Posterior vena cava (tissue), 2 donors: Measurements from ENCODE around the gene CCDC92. TPM values are rescaled to one million over a fixed set of nuclear protein-coding genes. Genes with fewer than 3 reads are reported as not detected.
"Not testable (repeated sequence)": the region's sequence is repeated elsewhere in the genome, so short reads cannot be mapped to it uniquely, and the experiment has no call there.

Source experiments
- DNase-seq: peaks from one replicate; pipeline ENCODE4 v3.0.0-alpha.2; 2020; ENCODE audit warnings: low spot score
- intact Hi-C, 2 donors: fragments of 100-400 bp; cut with DNase I; formaldehyde crosslinking; loops; one replicate each; pipeline versions ENCODE4 v1.14.1 to v1.14.2; 2022 to 2023
- total RNA-seq, 2 donors: library from RNA; stranded (reverse); fragmentation: NEBNext Ultra II Directional; extraction: Animal tissue kit (Norgen Biotek cat#: 25700); gene quantifications; one replicate each; pipeline ENCODE4 v1.2.1, GENCODE V29; 2021
- donor health status: DM: yes; HTN: yes; CAD: no.
- donor health status: DM: yes; HTN: yes; CAD: no.

Gene CCDC92
- total RNA-seq, 2 donors from 2014 or later = 37.4 to 52.3 TPM

- intact Hi-C loops = no loop called here
Measured at GRCh38 chr12:123923927-123924326, 48.7 kb downstream of the CCDC92 start.

GRCh38 chr12:123923038-123923437 lies 49.6 kb downstream of the CCDC92 start:
- no peak for DNase-seq
- intact Hi-C loops = no loop called here

More at GRCh38 chr12:123923927-123924326, 48.7 kb downstream of the CCDC92 start:
- DNase-seq = no peak

- no peak for DNase-seq
- intact Hi-C loops = no loop called here
Measured at GRCh38 chr12:123919980-123920360, 52.7 kb downstream of the CCDC92 start.

DNA sequence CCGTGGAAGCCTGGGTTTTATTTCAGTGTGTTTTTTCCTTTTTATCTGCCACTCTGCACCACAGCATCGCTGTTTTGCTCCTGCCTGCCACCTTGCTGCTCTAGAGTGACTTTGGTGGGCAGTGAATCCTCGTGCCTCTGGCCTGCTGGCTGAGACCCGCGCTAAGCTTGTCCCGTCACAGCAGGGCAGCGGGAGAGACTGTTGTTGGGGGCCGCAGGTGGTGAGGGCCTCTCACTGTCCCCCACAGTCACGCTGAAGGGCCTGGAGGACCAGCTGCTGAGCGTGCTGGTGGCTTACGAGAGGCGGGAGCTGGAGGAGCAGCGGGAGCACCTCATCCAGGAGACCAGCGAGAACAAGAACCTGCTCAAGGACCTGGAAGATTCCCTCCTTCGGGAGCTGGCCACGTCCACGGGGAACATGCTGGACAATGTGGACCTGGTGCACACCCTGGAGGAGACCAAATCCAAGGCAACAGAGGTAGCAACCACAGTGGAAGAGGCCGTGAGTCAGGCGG lies 55.2 kb downstream of the CCDC92 start:
- intact Hi-C loops = no loop called here
- DNase-seq = peak; percentile 34

DNA sequence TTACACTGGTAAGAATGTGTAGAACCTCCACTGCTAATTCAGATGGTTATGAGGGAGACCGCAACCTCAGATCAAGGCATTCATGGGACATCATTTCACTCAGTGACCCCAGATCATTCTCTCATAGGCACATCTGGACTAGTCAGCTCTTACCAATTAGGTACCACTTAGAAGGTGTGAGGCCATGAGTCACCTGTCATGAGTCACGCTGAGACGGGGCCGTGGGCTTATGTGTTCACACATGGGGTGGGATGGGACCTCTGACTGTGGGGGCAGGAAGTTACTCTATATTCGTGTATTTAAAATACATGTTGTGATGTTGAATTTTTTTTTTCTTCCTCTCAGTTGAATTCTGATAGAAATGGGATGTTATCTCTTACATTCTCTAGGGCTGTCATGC lies 55.9 kb downstream of the CCDC92 start:
- intact Hi-C loops = no loop called here
- DNase-seq = peak; percentile 40

DNA sequence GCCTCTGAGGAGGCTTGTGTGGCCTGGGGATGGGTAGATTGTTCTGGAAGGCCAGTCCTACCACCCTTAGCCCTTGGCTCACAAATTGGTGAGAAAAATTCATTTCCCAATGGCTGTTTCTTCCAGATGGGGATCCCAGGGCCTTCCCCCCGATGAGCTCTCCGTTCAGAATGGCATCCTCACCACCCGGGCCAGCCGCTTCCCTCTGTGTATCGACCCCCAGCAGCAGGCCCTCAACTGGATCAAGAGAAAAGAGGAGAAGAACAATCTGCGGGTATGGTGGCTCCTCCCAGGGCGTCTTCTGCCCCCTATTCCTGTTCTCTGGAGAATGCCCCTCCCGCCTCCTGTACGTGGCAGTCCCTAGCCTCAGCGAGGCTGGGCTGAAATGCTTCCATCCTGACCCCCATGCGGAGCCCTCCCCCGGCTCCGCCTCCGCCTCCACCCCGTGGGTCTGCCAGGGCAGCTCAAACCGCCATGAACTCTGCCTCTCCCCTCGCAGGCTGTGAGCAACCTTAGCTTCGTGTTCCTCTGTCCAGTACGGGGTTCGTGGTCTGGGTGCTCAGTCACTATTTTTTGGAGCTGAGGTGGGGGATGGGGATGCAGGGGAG lies 57.8 kb downstream of the CCDC92 start:
- intact Hi-C loops = no loop called here
- no peak for DNase-seq

GRCh38 chr12:123912415-123913380 lies 59.9 kb downstream of the CCDC92 start:
- intact Hi-C loops = no loop called here
- DNase-seq = no peak

DNA sequence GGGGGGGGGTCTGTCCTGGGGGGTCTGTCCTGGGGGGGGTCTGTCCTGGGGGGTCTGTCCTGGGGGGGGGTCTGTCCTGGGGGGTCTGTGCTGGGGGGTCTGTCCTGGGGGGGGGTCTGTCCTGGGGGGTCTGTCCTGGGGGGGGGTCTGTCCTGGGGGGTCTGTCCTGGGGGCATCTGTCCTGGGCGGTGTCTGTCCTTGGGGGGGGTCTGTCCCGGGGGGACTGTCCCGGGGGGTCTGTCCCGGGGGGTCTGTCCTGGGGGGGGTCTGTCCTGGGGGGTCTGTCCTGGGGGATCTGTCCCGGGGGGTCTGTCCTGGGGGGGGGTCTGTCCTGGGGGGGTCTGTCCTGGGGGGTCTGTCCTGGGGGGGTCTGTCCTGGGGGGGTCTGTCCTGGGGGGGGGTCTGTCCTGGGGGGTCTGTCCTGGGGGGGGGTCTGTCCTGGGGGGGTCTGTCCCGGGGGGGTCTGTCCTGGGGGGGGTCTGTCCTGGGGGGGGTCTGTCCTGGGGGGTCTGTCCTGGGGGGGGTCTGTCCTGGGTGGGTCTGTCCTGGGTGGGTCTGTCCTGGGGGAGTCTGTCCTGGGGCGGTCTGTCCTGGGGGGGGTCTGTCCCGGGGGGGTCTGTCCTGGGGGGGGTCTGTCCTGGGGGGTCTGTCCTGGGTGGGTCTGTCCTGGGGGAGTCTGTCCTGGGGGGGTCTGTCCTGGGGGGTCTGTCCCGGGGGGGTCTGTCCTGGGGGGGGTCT lies 60.8 kb downstream of the CCDC92 start:
- intact Hi-C loops, DNase-seq: not testable (repeated sequence)

- no peak for DNase-seq
- intact Hi-C loops = no loop called here
Measured at GRCh38 chr12:123910761-123911193, 61.9 kb downstream of the CCDC92 start.

GRCh38 chr12:123910057-123910456 lies 62.6 kb downstream of the CCDC92 start:
- no peak for DNase-seq
- intact Hi-C loops = no loop called here

DNA sequence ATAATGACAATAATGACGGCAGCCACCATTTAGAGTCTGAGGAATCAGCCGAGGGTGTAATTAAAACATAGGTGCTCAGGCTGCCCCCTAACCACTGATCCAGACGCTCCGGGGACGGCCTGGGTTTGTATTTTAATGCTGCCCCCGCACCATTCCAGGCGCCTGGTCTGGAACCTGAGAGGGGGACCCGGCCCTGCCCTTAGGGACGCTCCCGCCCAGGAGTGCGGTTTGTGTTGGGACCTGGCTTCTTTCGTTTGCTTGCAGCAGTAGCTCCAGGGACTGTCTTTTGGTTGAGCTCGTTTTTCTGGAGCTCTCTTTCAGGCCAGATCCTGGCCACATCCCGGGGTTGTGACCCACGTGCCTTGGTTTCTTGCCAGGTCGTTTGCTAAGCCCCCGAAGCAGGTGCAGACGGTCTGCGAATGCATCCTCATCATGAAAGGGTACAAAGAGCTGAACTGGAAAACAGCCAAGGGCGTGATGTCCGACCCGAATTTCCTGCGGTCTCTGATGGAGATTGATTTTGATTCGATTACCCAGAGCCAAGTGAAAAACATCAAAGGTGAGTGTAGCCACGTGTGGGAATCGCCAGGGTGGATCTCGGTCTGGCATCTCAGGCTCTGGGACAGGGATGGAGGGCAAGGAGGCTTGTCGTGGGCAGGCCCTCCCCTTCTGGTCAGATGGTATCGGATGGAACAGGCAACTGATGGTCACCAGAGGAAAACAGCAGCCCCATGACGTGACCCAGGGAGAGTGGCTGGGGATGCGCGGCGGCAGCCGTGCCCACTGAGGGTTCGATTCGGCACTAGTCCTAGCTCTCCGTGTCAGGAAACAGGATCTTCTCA lies 63.5 kb downstream of the CCDC92 start:
- intact Hi-C loops = loop anchor here in 1 of 2 donors (5.0 kb wide), 1 partner anchor 58 kb away; no protein-coding TSS in a partner anchor
- no peak for DNase-seq

GRCh38 chr12:123907726-123908476 lies 64.7 kb downstream of the CCDC92 start:
- intact Hi-C loops = loop anchor here in 1 of 2 donors (5.0 kb wide), 1 partner anchor 59 kb away; no protein-coding TSS in a partner anchor
- DNase-seq = no peak

DNA sequence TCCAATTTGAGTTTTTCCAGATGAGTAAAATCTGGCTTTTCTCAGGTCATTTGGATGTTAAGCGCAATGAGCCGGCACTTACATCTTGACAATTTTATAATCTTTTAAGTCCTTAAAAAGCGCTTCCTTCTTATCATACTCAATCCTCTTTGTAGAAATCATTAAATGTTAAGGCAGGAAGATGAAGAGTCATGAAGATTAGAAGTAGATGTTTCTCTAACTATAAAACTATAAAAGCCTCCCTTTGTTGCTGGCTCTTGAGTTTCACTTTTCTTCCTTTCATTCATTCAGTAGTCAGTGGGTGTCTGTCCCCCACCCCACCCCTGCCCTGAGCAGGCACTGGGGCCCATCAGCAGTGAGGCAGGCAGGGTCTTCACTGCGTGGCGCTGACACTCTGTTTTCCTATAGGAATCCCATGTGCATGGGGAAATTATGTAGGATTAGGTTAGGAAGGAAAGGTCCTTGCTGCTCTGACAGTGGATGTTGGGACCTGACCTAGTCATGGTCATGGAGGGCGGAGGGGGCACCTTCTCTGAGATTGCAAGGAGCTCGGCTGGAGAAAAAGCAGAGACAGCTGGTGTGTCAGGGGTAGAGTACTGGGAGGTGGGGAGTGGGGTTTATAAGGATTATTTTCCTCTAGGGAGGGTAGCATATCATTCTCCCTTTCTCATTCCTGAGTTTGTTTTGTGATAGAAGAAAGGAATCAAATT lies 65.8 kb downstream of the CCDC92 start:
- intact Hi-C loops = loop anchor here in 1 of 2 donors (5.0 kb wide), 1 partner anchor 60 kb away; no protein-coding TSS in a partner anchor
- no peak for DNase-seq

- DNase-seq = no peak
- intact Hi-C loops = loop anchor here in 1 of 2 donors (5.0 kb wide), 1 partner anchor 62 kb away; no protein-coding TSS in a partner anchor
Measured at GRCh38 chr12:123905319-123905925, 67.2 kb downstream of the CCDC92 start.

DNA sequence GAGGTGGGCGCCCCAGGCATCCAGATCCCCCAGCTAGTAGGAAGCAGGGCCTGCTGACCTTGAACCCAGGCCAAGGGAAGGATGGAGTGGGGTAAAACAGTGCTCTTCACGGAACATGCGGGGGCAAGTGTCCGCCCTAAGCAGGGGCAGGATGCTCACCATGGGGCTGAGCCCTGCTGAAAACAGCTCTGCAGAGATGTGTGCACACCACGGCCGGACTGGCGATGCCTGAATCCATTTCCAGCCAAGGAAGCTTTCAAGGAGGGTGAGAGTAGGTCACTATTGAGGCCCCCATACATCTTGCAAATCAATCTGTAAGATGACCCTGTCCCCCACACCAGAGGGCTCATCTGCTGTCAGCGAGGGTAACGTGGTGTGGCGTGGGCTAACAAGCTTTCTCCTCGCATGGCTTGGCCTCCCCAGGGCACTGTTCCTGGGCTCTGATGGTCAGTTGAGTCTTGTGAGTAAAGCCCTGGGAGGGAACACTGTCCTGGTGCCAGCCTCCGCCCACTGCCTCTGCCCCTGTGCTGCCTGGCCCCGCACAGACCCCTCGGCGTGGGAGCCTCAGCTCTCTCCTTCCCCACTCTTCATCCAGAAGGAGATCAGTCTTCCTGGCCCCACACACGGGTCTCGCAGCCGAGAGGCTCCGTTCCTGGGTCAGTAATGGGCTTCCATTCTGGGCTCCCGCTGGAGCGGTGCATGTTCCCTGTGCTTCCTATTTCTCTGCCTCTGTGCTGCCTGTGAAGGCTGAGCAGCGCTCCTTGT lies 69.1 kb downstream of the CCDC92 start:
- intact Hi-C loops = no loop called here
- no peak for DNase-seq

DNA sequence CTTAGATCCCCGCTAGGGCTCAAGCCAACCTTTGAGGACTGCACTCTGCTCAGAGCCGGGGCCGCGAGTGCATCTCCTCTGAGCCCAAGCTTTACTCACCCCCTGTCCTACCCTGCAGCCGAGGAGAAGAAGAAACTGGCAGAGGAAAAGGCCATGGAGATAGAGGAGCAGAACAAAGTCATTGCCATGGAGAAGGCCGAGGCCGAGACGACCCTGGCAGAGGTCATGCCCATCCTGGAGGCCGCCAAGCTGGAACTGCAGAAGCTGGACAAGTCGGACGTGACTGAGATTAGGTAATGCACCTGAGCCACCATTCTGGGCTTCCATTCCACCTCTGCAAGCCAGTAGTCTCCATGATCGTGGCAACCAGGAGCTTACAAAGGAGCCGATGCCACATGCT lies 69.8 kb downstream of the CCDC92 start:
- no peak for DNase-seq
- intact Hi-C loops = no loop called here
